GM12875 (cell line): Measurements from ENCODE around the gene STKLD1.

Experiments
- H3K4me3 ChIP-seq: one replicate; pipeline ENCODE4 v1.5.1; 2011; ENCODE audit warnings: low read depth, low read length, control low read depth
- CTCF ChIP-seq: IDR thresholded peaks from 2 replicates; pipeline ENCODE4 v1.5.1; 2011; ENCODE audit warnings: low read depth, mild to moderate bottlenecking, control low read depth, inconsistent platforms, low read length, moderate library complexity, borderline replicate concordance; ENCODE audit not compliant: insufficient read depth

Gene STKLD1

DNA sequence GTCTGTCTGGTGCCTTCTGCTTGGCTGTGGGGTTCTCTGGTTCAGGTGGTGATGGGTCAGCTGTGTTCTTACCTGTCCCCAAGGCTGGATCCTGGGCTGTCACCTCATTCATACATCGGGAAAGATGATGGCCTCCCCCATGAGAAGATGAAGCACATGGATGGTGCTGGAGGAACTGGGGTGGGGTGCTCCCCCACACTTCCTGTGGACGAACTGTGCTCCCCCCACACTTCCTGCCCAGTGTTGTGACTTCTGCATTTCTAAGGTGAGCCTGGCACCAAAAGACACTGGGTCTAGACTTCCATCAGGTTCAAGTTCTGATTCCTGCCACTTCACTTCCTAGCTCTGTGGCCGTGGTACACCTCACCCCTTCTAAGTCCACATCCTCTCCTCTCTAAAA is 35.9 kb upstream of the STKLD1 start:
- no peak overlapping the region for H3K4me3 ChIP-seq
- no peak for TF ChIP-seq CTCF

GRCh38 chr9:133340916-133341315 is 35.2 kb upstream of the STKLD1 start:
- TF ChIP-seq CTCF = no peak
- H3K4me3 ChIP-seq = no peak overlapping the region

DNA sequence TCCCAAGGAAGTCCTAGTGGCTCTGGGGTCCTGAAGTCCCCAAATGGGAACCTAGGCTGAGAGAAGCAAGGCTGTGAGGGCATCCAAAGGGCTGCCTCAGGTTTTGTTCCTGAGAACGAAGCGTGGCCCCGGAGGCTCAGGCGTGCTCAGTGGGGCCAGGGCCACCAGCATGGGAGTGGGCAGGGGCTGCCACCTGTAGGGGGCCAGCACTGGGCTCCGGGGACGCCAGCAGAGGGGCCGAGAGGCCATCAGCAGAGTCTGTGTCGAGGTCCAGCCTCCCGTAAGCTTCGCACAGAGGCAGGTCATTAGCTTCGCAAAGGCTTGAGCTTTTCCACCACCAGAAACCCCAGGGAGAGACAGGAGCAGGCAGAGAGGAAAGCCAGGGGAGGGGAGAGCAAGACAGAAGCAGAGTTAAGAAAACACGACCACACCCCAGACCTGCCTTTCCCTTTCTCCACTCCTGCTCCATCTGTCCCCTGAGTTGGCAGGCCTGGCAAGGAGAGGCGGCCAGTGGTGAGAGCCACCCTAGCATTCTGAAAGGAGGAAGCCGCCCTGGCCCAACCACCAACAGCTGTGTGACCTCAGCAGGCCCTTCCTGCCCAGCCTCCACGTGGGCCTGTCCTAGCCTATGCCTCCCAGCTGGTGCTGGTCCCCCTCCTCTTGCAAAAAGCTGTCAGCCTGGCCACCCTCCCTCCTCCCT is 34.6 kb upstream of the STKLD1 start:
- H3K4me3 ChIP-seq = no peak overlapping the region
- TF ChIP-seq CTCF = no peak

GRCh38 chr9:133342069-133342406 is 34.1 kb upstream of the STKLD1 start:
- TF ChIP-seq CTCF = no peak
- H3K4me3 ChIP-seq = no peak overlapping the region

DNA sequence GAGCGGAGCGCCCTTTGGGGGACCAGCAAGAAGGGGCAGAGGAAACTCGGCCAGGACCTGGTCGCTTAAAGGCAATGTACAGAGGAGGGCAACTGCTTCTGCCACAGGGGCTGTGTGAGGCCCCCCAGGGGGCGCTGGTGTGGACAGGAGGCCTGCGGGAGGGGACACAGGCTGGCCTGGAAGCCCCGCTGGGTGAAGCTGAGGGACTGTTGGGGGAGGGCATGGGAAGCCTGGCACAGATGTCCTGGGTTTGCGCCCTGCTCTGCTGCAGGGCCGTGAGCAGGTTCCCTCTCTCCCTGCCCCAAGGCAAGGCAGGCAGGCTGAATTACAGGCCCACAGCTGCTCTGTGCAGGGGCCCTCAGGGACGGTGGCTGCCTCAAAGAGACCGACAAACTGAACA is 33.6 kb upstream of the STKLD1 start:
- no peak overlapping the region for H3K4me3 ChIP-seq
- no peak; the same call in 1 of the 2 replicates for TF ChIP-seq CTCF

DNA sequence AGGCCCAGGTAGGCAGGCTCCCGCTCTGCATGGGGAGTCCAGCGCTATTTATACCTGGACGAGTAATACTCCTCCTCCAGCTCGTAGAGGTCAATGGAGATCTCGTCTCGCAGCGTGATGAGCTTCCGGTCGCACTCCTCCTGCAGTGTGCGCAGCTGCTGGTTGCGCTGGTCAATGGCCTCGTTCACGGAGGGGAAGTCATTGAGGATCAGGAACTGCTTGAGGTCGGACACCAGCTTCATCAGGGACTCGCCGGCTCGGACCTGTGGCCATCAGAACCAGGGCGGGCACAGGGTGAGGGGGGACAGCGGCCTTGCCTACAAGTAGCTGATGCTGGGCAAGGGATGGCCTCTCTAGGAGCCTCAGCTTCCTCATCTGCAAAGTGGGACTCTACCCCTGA is 32.1 kb upstream of the STKLD1 start:
- no peak overlapping the region for H3K4me3 ChIP-seq
- no peak for TF ChIP-seq CTCF

GRCh38 chr9:133344979-133345378 is 31.2 kb upstream of the STKLD1 start:
- H3K4me3 ChIP-seq = no peak overlapping the region
- TF ChIP-seq CTCF = no peak
